Measurements from ENCODE around the gene C10orf71. TPM values are rescaled to one million over a fixed set of nuclear protein-coding genes. Genes with fewer than 3 reads are reported as not detected.

C10orf71 gene
- total RNA-seq, 1 experiment from 2014 or later: not detected

DNA sequence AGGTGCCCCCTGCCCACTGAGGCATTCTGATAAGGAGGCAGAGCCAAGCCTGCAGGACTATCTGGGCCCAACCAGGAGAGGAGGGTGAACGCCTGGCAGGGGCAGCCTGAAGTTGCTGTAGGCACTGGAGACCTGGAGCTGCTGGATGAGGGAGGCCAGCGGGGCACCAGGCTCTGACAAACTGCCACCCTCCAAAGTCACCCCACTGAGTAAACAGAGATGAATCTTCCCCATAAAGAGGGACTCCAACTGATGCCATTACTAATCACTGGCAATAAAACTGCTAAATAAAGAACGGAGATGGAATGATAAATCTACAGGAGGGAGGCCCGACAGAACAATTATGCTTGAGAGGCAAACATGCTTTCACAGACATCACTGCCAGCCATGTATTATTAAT is 52.7 kb downstream of the C10orf71 start:
- H3K27me3 Mint-ChIP-seq (ENCODE audit: insufficient read depth, unreplicated experiment): peaks cover 7% of the 10 kb centered on the region
- H3K36me3 Mint-ChIP-seq (ENCODE audit: insufficient read depth, unreplicated experiment): no peaks in the 10 kb centered on the region
- no peaks in the 10 kb centered on the region for H3K4me1 Mint-ChIP-seq (ENCODE audit: insufficient read depth, unreplicated experiment)
- TF ChIP-seq, protein P1, sequence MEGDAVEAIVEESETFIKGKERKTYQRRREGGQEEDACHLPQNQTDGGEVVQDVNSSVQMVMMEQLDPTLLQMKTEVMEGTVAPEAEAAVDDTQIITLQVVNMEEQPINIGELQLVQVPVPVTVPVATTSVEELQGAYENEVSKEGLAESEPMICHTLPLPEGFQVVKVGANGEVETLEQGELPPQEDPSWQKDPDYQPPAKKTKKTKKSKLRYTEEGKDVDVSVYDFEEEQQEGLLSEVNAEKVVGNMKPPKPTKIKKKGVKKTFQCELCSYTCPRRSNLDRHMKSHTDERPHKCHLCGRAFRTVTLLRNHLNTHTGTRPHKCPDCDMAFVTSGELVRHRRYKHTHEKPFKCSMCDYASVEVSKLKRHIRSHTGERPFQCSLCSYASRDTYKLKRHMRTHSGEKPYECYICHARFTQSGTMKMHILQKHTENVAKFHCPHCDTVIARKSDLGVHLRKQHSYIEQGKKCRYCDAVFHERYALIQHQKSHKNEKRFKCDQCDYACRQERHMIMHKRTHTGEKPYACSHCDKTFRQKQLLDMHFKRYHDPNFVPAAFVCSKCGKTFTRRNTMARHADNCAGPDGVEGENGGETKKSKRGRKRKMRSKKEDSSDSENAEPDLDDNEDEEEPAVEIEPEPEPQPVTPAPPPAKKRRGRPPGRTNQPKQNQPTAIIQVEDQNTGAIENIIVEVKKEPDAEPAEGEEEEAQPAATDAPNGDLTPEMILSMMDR (IDR thresholded peaks at IDR 0.05; ENCODE audit: unreplicated experiment): no peak
- ChIA-PET CTCF (interaction anchor here (0.5 to 0.6 kb wide), 2 partner anchors 34 to 59 kb away, joined by 3 to 4 read pairs; no protein-coding TSS in a partner anchor), POLR2A (no interaction called here)
- intact Hi-C loops (cut with micrococcal nuclease): no loop called here
- H3K27ac Mint-ChIP-seq (ENCODE audit: low read depth, unreplicated experiment): no peak overlapping the region
- no TSS peak for BruUV-seq (replicated peaks)
- no peak overlapping the region for H3K4me3 Mint-ChIP-seq (ENCODE audit: unreplicated experiment)
- no peaks in the 10 kb centered on the region for H3K9me3 Mint-ChIP-seq (ENCODE audit: unreplicated experiment)
- no peak for DNase-seq (ENCODE audit: unreplicated experiment)

DNA sequence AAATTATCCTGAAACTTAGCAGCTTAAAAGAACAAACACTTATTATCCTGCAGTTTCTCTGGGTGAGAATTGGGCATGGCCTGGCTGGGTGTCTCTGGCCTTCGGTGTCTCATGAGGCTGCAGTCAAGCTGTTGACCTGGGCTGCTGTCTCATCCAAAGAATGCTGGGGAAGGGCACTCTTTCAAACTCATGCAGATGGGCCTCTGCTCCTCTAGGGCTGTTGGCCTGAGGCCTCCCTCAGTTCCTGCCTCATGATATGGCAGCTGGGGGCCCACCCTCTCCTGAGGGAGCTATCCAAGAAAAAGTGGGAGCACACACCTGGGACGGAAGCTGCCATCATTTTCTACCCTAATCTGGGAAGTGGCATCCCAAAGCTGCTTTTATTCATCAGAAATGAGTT is 53.4 kb downstream of the C10orf71 start:
- no peak for DNase-seq (ENCODE audit: unreplicated experiment)
- H3K27me3 Mint-ChIP-seq (ENCODE audit: insufficient read depth, unreplicated experiment): peaks cover under 1% of the 10 kb centered on the region
- H3K4me3 Mint-ChIP-seq (ENCODE audit: unreplicated experiment): no peak overlapping the region
- POLR2A ChIA-PET: no interaction called here
- no peak overlapping the region for H3K27ac Mint-ChIP-seq (ENCODE audit: low read depth, unreplicated experiment)
- CTCF ChIA-PET: interaction anchor here (0.6 kb wide), 1 partner anchor 470 kb away, joined by 3 read pairs; no protein-coding TSS in a partner anchor
- intact Hi-C loops (cut with micrococcal nuclease): no loop called here
- H3K4me1 Mint-ChIP-seq (ENCODE audit: insufficient read depth, unreplicated experiment): no peaks in the 10 kb centered on the region
- no peaks in the 10 kb centered on the region for H3K9me3 Mint-ChIP-seq (ENCODE audit: unreplicated experiment)
- TF ChIP-seq, protein P1 (IDR thresholded peaks at IDR 0.05; ENCODE audit: unreplicated experiment): no peak
- H3K36me3 Mint-ChIP-seq (ENCODE audit: insufficient read depth, unreplicated experiment): no peaks in the 10 kb centered on the region
- BruUV-seq (replicated peaks): no TSS peak

DNA sequence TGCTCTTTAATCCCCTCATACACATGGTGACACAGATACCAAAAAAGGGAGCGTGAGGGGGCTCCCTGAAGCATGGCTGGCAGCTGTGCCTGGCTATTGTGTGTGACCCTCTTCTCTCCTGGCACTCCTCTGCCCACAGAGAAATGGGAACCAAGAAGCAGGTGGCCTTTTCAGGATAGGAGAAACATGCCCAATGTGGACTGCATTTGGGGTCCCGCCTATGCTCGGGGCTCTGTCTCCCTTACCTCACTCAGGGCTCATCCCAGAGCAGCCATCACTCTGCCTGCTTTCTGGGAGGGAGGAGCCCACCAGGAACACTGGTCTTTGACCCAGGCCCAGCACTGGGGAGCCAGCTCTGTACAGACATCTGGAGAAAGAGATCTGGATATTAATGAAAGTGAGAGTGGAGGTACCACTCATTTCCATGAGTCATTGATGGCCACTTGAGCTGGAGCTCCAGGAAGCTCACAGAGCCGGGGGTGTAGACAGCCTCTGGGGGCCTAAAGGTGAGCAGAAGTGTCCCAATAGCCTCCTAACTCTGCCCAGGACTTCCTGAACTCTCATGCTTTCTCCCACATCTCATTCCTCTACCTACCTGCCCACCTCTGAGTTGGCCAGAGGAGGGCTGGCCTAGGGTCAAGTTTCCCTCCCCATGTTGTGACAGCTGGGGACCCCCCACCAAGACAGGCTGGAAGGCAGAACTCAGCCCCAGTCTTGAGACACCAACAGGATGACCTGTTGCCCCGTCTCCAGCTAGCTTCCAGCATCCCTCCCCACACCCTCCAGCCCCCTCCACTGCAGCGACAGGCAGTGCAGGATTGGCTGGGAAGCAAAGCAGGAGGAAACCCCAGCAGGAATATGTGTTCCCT is 54.3 kb downstream of the C10orf71 start:
- no peaks in the 10 kb centered on the region for H3K4me1 Mint-ChIP-seq (ENCODE audit: insufficient read depth, unreplicated experiment)
- H3K27me3 Mint-ChIP-seq (ENCODE audit: insufficient read depth, unreplicated experiment): no peaks in the 10 kb centered on the region
- BruUV-seq (replicated peaks): no TSS peak
- no peak overlapping the region for H3K27ac Mint-ChIP-seq (ENCODE audit: low read depth, unreplicated experiment)
- no peak overlapping the region for H3K4me3 Mint-ChIP-seq (ENCODE audit: unreplicated experiment)
- intact Hi-C loops (cut with micrococcal nuclease): no loop called here
- no peaks in the 10 kb centered on the region for H3K36me3 Mint-ChIP-seq (ENCODE audit: insufficient read depth, unreplicated experiment)
- TF ChIP-seq, protein P1 (IDR thresholded peaks at IDR 0.05; ENCODE audit: unreplicated experiment): no peak
- POLR2A ChIA-PET: no interaction called here
- CTCF ChIA-PET: no interaction called here
- H3K9me3 Mint-ChIP-seq (ENCODE audit: unreplicated experiment): no peaks in the 10 kb centered on the region
- no peak for DNase-seq (ENCODE audit: unreplicated experiment)

DNA sequence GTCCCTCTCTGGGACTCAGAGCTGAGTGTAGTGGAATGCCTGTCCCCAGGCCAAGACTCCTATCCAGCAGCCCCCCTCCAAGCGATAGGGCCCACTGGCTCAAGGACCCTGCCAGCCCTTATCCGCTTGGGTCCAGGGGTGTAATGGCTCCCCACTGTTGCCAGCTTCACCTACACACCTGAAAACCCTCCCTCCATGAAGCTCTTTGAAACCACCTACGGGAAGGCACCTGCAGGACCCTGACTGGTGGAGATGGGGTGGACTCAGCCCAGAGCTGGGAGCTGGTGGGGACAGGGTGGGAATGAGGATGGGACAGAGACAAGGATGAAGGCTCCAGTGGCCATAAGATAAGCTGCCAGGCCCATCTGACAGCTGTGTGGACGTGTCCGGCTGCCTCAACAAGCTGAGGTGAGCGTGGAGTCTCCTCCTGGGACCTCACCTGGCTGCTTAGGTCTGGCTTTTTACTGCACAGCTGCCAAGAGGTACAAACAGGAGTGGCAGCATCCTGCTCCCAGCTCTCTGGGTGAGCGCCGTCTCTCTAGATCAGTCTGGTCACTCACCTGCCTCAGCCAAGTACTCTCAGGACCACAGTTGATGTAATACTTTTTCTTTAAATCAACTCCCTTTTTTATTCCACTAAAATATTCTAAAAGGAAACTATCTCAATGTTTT is 55.1 kb downstream of the C10orf71 start:
- no peak for DNase-seq (ENCODE audit: unreplicated experiment)
- POLR2A ChIA-PET: no interaction called here
- Mint-ChIP-seq H3K4me3 (ENCODE audit: unreplicated experiment) (no peak overlapping the region), H3K9me3 (ENCODE audit: unreplicated experiment) (no peaks in the 10 kb centered on the region), H3K4me1 (ENCODE audit: insufficient read depth, unreplicated experiment) (no peaks in the 10 kb centered on the region), H3K27me3 (ENCODE audit: insufficient read depth, unreplicated experiment) (no peaks in the 10 kb centered on the region), H3K27ac (ENCODE audit: low read depth, unreplicated experiment) (no peak overlapping the region), H3K36me3 (ENCODE audit: insufficient read depth, unreplicated experiment) (no peaks in the 10 kb centered on the region)
- intact Hi-C loops (cut with micrococcal nuclease): no loop called here
- CTCF ChIA-PET: interaction anchor here (0.5 to 0.6 kb wide), 2 partner anchors 1260 to 1566 kb away, joined by 3 to 6 read pairs; no protein-coding TSS in a partner anchor
- TF ChIP-seq, protein P1 (IDR thresholded peaks at IDR 0.05; ENCODE audit: unreplicated experiment): no peak
- no TSS peak for BruUV-seq (replicated peaks)

Measured in MCF 10A (cell line).